ACHN (cell line): ENCODE results near the gene LAMTOR2.

ENCODE experiments used
- DNase-seq: peaks from one replicate; pipeline ENCODE4 v3.0.0-alpha.2; 2015
- in situ Hi-C: cut with HindIII; loops from 2 replicates; pipeline ENCODE4 v1.10.0; 2017; ENCODE audit warnings: low sequenced_read_pairs, low pct_ligation_motif_present, low pct_unique_long_range_greater_than_20kb

Gene LAMTOR2

DNA sequence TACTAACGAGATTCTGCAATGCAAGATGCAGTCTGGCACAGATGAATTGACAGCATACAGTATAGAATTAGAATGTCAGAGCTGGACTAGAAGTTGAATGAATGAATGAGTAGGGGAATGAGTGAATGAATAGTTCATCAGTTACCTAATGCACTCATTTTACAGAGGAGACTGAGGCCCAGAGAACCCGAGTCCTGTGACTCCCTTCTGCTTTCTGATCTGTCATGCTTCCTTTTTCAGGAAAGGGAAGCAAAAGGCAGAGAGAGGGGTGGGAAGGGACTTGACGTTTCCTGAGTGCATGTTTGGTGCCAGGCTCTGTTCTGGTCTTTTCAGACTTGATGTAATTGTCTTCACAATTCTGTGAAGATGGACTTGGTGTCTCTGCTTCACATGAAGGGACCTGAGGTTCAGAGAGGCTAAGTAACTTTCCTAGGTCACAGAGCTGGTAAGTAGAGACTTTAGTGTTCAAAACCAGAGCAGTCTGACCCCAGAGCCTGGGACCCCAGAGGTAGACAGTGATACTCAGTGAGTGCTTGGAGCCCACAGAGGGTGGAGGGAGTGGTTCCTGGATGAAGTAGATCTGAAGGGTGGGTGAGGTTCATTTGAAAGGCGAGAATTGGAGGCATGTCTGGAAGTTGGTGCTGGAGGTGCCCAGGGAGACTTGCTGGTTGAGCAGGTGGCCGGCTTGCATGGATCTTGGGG, 35.7 kb downstream of the LAMTOR2 start:
- in situ Hi-C loops = no loop called here
- DNase-seq = no peak

- in situ Hi-C loops = no loop called here
- peak; percentile 83 for DNase-seq
Observed at GRCh38 chr1:156090840-156091188, 36.2 kb downstream of the LAMTOR2 start.

- in situ Hi-C loops = no loop called here
Observed at GRCh38 chr1:156091610-156092009, 37.0 kb downstream of the LAMTOR2 start.

GRCh38 chr1:156095906-156096508, 41.4 kb downstream of the LAMTOR2 start:
- in situ Hi-C loops = no loop called here
- no peak for DNase-seq

More at GRCh38 chr1:156091610-156092009, 37.0 kb downstream of the LAMTOR2 start:
- no peak for DNase-seq

DNA sequence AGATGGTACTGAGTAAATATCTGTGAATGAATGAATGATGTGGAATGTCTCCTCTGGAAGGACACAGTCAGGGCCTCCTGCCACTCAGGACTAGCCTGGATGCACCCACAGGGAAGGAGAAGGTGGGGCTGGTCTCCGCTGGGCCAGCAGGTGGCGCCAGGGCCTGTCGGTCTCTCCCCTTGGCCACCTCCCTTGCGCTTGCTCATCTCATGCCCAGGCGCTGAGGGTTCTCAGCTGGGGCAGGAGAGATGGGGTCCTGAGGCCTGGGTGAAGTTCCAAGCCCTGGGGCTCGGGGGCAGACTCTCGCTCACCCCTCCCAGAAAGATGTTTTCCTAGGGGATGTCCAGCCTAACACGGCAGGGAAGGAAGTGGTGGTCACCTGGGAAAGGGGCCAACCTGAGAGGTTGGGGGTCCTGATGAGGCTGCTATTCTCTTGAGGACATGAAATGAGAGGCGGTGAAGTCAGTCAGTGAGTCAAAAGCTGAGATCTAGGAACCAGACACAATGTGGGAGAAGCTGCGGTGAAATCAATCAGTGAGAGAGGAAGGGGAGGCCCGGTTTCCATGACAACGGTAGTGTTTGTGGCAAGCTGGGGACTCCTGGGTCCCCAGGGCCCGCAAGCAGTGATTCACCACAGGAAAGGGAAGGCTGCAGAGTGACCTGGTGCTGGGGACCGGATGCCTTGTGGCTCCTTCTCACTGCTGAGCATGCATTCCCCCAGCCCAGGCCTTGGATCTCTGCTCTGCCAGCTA, 42.2 kb downstream of the LAMTOR2 start:
- peak; percentile 85 for DNase-seq
- in situ Hi-C loops = no loop called here

- no peak for DNase-seq
- in situ Hi-C loops = no loop called here
Observed at GRCh38 chr1:156097499-156098178, 43.1 kb downstream of the LAMTOR2 start.

- in situ Hi-C loops = no loop called here
- DNase-seq = no peak
Observed at GRCh38 chr1:156098784-156099183, 44.2 kb downstream of the LAMTOR2 start.

DNA sequence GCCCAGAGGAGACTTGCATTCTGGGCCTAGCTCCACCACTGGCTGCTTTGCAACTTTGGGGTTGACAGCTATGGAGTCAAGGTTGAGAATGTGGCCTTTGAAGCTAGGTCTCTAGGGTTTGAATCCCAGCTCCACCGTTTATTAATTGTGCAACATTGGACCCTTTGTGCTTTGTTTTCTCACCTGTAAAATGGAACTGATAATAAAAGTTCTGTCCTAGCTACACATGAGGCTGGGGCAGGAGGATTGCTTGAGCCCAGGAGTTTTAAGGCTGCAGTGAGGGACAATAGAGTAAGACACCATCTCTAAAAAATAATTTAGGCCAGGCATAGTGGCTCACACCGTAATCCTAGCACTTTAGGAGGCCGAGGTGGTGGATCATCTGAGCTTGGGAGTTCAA, 44.7 kb downstream of the LAMTOR2 start:
- in situ Hi-C loops = no loop called here
- DNase-seq = no peak

- DNase-seq = no peak
- in situ Hi-C loops = no loop called here
Observed at GRCh38 chr1:156100205-156100995, 45.8 kb downstream of the LAMTOR2 start.

- no peak for DNase-seq
- in situ Hi-C loops = no loop called here
Observed at GRCh38 chr1:156101880-156102279, 47.3 kb downstream of the LAMTOR2 start.

- in situ Hi-C loops = no loop called here
- no peak for DNase-seq
Observed at GRCh38 chr1:156102633-156103511, 48.3 kb downstream of the LAMTOR2 start.

- no peak for DNase-seq
- in situ Hi-C loops = no loop called here
Observed at GRCh38 chr1:156103521-156103947, 49.0 kb downstream of the LAMTOR2 start.

DNA sequence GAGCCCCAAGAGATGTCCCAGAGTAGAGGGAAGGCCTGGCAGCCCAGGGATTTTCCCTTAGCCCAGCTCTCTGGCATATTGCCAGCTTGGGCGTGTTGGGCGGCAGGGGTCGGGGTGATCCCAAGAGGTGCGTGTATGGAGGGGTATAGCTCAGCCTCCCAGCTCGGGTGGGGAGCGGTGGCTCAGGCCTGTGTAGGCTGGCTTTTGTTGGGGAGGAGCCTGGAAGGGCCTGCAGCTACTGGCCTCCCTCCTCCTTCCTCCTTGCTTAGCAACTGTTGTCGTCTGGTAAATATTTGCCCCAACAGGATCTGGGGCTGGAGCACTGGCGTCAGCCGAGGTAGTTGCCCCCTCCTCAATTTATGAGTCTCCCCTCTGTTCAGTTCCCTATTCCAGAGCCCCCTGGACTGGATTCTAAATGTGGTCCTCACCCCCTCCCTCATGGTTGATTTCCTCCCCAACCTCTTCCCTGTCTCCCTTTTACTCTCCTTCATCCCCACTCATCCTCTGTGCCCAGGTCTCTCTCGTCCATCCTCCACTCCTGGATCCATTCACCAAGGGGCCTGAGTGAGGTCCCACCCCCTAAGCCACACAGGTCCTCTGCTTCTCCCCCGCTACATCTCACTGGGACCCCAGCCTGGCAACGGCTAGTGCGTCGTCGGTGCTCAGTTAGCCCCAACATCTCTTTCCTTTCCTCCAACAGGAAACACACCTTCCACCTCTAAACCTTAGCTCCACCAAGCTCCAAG, 49.7 kb downstream of the LAMTOR2 start:
- in situ Hi-C loops = no loop called here

DNA sequence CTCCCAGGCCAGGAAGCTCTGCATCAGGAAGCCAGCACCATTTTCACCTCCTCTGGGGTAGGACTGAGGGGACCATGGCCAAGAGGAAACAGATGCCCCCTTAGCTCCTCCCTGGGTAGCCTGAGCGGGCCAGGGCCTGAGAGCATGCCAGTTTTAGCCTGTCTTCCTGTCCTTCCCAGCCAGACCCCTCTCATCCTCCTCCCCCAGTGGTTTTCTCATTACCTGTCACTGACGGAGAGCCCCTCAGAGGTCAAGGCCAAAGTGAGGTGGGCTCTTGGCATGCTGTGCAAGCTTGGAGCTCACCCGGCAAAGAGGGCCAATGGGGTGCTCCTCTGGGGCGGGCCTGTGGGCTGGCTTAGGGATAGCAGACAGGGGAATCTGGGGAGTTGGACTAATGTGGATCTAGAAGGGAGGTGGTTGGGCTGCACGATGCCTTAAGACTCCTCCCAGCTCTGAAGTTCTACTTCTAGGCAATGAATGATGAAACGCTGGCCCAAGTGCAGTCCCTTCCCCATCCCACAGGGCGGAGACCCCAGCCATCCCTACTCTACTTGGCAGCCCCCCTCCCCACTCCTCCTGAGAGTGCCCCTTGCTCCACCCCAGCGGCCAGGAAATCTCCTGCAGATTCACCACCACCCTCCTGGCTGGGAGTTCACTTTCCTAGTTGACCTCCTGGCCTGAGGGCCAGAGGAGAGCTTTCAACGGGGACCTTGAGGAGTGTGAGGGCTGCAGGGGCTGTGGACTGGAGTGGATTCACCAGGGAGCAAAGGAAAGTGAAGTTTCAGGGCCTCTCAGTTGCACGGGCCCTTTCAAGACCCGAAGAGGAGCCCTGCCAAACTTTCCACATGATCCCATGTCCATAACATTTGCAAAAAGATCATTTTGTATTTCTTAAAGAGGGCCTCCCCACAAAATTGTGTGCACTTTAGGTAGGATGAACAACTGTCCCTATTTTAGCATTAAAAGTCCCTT, 50.6 kb downstream of the LAMTOR2 start:
- in situ Hi-C loops = no loop called here
- DNase-seq = peak; percentile 39

More for the DNA sequence above, 49.7 kb downstream of the LAMTOR2 start:
- peak; percentile 62 for DNase-seq

DNA sequence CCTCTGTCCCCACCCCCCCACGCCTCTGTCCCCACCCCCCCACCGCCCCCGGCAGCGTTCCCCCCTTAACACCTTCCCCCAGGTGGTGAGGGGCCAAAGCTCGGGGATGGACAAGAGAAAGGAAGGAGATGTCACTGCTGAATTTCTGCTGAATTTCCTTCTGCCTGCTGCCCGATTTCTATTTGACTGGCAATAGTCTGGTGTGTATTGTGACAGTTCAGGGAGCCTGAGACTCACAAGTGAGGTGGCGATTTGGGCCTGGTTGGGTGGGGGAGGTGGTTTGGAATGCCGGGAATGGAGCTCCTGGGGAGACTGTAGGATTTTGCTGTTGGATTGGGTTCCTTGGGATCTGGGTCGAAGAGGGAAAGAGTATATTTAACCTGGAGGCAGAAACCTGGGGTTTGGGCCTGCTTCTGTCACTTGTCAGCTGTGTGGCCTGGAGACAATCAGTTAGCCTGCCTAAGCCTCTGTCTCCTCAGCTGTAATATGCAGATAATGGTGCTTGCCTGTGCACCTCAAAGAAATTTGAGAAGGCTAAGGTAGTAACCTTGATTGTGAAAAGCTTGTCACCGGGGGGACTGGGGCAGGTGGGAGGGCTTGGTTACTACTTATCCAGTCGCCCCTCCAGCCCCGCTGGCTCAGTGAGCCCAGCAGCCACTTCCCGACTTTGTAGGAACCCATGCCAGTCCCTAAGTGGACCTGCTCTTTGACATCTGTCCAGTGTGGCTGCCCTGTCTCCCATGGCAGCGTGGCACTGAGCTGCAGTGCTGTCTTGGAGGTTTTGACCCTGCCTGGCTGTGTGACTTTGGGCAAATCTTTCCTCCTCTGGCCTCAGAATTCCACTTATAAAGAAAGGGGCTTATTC, 52.3 kb downstream of the LAMTOR2 start:
- in situ Hi-C loops = no loop called here
- no peak for DNase-seq
